ENCODE measurements around the gene PPIB. TPM values are rescaled to one million over a fixed set of nuclear protein-coding genes. Genes with fewer than 3 reads are reported as not detected.
A peak's percentile ranks its signal among the peaks of the same experiment; 100 is the strongest.

Gene PPIB
- total RNA-seq, 1 experiment from 2014 or later, result 453 TPM

DNA sequence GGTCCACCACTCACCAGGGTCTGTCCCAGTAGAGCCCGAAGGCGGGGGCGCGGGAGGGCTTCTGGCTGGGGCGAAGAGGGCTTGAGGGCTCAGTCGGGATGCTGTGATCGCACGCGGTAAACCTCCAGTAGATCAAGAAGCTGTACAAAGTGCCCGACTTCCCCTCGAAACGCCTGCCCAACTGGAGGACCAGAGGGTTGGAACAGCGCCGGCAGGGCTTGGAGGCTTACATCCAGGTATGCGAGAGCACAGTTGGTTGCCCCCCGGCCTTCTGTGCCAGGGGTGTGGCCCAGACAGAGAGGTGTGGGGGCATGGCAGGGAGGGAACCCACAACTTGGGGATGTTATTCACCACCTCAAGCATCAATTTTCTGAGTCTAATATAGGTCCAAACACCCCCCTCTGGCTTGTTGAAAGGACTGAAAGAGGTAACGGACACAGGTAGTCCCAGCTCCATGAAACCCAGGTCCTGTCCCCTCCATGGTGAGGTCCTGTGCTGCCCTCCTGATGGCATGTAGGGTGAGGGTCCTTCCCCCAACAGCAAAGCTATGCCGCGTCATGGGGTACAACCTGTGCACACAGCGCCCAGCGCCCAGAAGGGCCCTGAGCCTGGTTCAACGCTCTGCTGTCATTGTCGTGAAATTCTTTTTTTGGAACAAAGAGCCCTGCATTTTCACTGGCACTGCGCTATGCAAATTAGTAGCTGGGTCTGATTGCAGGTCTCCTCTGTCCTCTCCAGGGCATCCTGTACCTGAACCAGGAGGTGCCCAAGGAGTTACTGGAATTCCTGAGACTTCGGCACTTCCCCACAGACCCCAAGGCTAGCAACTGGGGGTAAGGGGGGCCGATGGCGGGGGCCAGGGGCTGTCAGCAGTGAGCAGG lies 10.1 kb downstream of the PPIB start:
- Histone ChIP-seq H3K9me3 (ENCODE audit: control insufficient read depth in 1 of 2, insufficient read depth in 1 of 2, low read depth in 1 of 2, low read length in 2 of 2) (no peaks in the 10 kb centered on the region), H3K9me2 (ENCODE audit: insufficient read depth) (no peaks in the 10 kb centered on the region), H3K36me3 (ENCODE audit: control insufficient read depth in 1 of 2, insufficient read depth in 2 of 2, low read length in 2 of 2) (peaks cover 20 to 26% of the 10 kb centered on the region in 2 experiments; a peak in 3 of 4 replicates), H3K27ac (ENCODE audit: low read depth, low read length) (peak overlapping the region; percentile 53; the same call in 1 of the 2 replicates), H3K4me3 (replicated peaks in 1 of 2; ENCODE audit: low read depth in 1 of 2, low read length in 2 of 2) (peak overlapping the region; percentile 77 to 78), H2AFZ (ENCODE audit: low read depth, low read length, poor library complexity, severe bottlenecking) (no peak overlapping the region), H3K79me2 (ENCODE audit: insufficient read depth, low read length) (no peaks in the 10 kb centered on the region), H4K20me1 (ENCODE audit: insufficient read depth) (no peaks in the 10 kb centered on the region), H3K4me2 (ENCODE audit: low read length) (peak overlapping the region; percentile 91), H3K4me1 (ENCODE audit: control insufficient read depth in 1 of 2, insufficient read depth in 2 of 2, low read length in 2 of 2) (peaks cover 6 to 35% of the 10 kb centered on the region in 2 experiments), H3K27me3 (ENCODE audit: insufficient read depth, low read length) (no peaks in the 10 kb centered on the region), H3K9ac (ENCODE audit: low read length) (peak overlapping the region; percentile 72)
- TF ChIP-seq CEBPB (IDR thresholded peaks at IDR 0.05; ENCODE audit: low read depth) (no peak), POLR2A (IDR thresholded peaks at IDR 0.05; ENCODE audit: borderline replicate concordance, extremely low read depth, insufficient read depth, insufficient read length) (no peak), CBX3 (IDR thresholded peaks at IDR 0.05; ENCODE audit: low read depth) (no peak), TCF7L2 (IDR thresholded peaks at IDR 0.05; ENCODE audit: borderline replicate concordance, extremely low read depth, insufficient read depth, insufficient read length) (no peak), ZBTB33 (IDR thresholded peaks at IDR 0.05; ENCODE audit: extremely low read depth, insufficient replicate concordance, low read length) (no peak), REST (IDR thresholded peaks at IDR 0.05; ENCODE audit: low read depth) (no peak), POLR2AphosphoS5 (IDR thresholded peaks at IDR 0.05; ENCODE audit: low read depth, low read length) (no peak), MAX (IDR thresholded peaks at IDR 0.05) (no peak), YY1 (IDR thresholded peaks at IDR 0.05; ENCODE audit: extremely low read depth, insufficient replicate concordance, low read depth, low read length) (no peak), EZH2 (IDR thresholded peaks at IDR 0.05) (no peak), FOSL1 (IDR thresholded peaks at IDR 0.05; ENCODE audit: low read depth) (no peak), CTCF (IDR thresholded peaks at IDR 0.05 in 2 of 3, conservative IDR thresholded peaks at IDR 0.05 in 1 of 3; ENCODE audit: borderline replicate concordance in 1 of 3, insufficient read depth in 1 of 3, low read depth in 2 of 3, low read length in 2 of 3) (no peak), JUND (IDR thresholded peaks at IDR 0.05) (no peak), RAD21 (IDR thresholded peaks at IDR 0.05; ENCODE audit: low read depth) (no peak)
- TF ChIP-seq, protein P1, sequence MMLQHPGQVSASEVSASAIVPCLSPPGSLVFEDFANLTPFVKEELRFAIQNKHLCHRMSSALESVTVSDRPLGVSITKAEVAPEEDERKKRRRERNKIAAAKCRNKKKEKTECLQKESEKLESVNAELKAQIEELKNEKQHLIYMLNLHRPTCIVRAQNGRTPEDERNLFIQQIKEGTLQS (IDR thresholded peaks at IDR 0.05), result no peak
- RAD21 ChIA-PET (ENCODE audit: low non-redundant PET in 1 of 2, low total read pairs in 2 of 2, uncharacterized antibody in 2 of 2, unreplicated experiment in 2 of 2), result interaction anchor here in 1 of 2 experiments (1.1 kb wide), 1 partner anchor 10 kb away, joined by 3 read pairs; the partner anchor contains the start of gene PPIB
- CTCF ChIA-PET, result interaction anchor here (0.7 to 2.5 kb wide), 7 partner anchors 9 to 575 kb away, joined by 3 to 23 read pairs (median 5); partner anchors contain the start of genes CIAO2A and PPIB
- POLR2A ChIA-PET, result interaction anchor here (2.7 kb wide), 1 partner anchor 10 kb away, joined by 12 read pairs; the partner anchor contains the start of gene PPIB
- ATAC-seq (no peak), DNase-seq (ENCODE audit: low read depth, low spot score) (no peak)
- no TSS peak for BruUV-seq (replicated peaks)
- intact Hi-C loops (cut with micrococcal nuclease), result loop anchor here (5.0 kb wide), 3 partner anchors 55 to 540 kb away; partner anchors contain the start of genes CSNK1G1 and SNX1
